GM18511 (cell line): ENCODE results near the gene TES.
"Not testable (repeated sequence)": the region's sequence is repeated elsewhere in the genome, so short reads cannot be mapped to it uniquely, and the experiment has no call there.

Experiments used
- ATAC-seq: cut with Tn5 transposase; IDR thresholded peaks from one replicate; pipeline ENCODE4 v1.9.1; 2021; ENCODE audit warnings: mild to moderate bottlenecking, moderate library complexity; ENCODE audit not compliant: unreplicated experiment

The TES gene, protein sequence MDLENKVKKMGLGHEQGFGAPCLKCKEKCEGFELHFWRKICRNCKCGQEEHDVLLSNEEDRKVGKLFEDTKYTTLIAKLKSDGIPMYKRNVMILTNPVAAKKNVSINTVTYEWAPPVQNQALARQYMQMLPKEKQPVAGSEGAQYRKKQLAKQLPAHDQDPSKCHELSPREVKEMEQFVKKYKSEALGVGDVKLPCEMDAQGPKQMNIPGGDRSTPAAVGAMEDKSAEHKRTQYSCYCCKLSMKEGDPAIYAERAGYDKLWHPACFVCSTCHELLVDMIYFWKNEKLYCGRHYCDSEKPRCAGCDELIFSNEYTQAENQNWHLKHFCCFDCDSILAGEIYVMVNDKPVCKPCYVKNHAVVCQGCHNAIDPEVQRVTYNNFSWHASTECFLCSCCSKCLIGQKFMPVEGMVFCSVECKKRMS

DNA sequence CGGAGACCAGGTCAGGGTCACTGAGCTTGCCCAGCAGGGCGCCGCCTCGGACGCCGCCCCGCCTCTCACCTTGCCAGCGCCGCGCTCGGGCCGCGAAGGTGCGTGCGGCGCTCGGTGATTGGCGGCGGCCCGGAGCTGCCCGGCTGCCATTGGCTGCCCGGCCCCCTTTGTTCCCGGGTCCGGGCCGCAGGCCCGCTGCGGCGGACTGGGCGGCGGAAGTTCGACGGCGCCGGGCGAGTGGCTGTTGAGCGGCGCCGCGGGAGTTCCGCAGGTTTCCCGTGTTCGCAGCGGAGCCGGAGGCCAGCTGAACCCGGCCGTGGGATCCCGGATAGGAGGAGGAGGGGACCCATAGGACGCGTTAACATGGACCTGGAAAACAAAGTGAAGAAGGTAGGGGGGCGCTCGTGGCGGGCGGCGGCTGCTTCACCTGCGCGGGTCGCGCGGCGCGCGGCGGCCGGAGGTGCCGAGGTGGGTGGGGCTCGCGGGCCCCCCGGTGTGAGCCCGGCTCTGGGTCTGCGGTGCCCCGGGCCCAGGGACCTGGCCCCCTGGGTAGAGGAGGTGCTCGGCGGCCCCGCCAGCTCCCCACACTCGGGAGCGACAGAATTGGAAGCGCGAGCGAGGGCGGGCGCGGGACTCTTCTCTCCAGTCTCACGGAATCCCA is at the start of gene TES:
TES (plus strand) TSS at position 195 of the 661 bp plus-strand sequence; CDS start at position 364, 169 bp downstream.
- peak; percentile 88 for ATAC-seq

DNA sequence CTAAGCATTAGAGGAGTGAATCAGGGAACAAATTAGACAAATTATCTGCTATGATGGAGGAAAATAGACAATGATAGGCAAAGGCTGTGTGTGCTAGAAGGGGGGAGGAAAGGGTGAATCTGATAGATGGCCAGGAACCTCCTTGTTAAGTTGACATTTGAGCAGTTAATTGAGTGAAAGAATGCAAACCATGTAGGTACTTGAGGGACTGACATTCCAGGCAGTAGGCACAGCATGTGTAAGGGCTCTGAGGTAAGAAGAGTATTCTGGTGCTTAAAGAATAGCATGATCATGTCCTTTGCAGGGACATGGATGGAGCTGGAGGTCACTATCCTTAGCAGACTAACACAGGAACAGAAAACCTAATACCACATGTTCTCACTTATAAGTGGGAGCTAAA is 48.6 kb upstream of the TES start:
- ATAC-seq: no peak

DNA sequence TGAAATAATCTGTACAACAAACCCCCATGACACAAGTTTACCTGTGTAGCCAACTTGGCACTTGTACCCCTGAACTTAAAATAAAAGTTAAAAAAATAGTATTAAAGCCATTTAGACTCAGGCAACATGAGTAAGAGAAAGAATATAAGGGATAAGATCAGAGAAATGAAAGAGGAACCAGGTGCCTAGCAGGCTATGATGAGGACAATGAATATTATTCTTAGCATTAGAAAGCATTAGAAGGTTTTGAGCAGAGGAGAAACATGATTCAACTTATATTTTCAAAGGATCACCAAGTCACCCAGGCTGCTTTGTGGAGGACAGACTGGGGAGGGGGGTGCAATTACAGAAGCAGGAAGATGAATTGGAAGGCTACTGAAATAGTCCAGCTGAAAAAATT is 48.1 kb upstream of the TES start:
- ATAC-seq: peak; percentile 46

DNA sequence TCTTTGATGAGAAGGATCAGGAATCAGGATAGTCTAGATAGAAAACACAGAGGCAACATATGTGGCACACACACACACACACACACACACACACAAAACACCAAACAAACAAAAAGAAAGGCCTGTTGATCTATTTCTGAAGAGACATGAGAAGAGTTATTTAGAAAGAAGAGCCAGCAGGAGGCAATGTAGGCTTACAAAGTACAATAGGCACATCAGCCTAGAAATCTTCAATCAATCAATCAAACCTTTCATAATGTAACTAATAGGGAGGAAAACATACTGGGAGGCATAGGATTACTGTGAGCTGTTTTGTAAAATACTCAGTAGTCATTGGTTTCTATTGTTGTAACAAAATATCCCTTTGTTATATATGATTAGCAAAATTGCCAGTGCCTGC is 47.3 kb upstream of the TES start:
- no peak for ATAC-seq

DNA sequence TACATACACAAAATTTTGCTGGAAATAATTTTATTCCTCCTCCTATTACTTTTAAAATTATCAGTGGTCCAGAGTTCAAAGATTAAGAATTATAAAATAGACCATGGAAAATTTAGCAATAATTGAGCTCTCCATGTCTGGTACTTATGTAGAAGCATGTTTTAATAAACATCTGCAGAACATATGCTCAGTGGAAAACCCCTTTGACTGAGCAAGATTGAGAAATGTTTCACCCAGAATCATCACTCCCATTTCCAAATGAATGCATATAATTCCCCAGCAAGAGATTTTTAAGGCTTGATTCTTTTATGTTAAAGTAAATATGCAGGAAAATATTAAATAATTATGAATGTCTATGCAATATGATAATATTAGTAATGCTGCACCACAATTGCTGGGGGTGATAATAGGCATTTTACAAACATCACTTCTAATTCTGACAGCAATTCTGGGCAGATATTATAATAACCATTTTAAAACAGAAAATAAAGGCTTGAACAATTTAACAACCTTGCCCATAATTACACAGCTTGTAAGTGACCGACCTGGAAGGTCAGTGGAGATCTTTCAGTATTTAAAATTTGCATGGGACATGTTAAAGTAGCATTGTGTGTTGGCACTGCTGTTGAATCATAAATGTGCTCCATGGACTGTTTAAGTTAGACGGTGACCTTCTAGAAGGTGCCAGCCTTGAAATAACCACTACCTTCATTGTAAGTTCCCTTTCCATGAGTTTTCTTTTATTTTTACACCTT is 45.6 kb upstream of the TES start:
- ATAC-seq: no peak

DNA sequence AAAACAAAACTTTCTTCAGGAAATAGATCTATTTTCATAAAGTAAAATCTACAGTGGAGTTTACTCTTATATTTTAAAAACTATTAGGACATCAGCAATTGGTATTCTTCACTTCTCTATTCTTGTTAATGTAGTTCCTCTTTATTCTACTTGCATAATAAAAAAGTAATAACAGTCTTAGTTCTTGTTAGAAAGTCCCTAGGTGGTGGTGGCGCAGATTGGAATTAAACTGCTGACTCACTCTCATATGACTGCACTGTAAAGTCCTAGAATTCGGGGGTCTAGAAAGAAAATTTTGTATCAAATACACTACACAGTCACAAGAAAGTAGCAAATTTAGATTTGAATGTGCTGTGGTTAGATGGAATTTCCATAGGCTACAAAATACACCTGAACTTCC is 44.6 kb upstream of the TES start:
- peak; percentile 82 for ATAC-seq

DNA sequence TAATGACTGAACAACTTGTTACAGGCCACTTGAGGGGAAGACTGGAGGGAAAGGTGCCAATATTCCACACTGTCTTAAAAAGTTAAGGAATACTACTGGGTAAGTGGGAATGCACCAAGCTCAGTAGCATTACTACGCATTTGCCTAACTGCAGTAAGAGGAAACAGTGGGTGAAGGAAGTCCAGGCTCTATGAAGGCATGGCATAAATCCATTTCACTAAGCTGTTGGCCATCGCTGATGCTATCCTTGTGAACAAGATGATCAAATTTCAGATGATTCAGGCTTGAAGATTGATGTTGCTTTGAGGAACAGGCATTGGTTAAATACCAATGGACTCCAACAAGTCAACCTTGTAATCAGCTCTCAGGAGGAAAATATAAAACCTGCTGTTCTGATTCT is 44.2 kb upstream of the TES start:
- ATAC-seq: no peak

DNA sequence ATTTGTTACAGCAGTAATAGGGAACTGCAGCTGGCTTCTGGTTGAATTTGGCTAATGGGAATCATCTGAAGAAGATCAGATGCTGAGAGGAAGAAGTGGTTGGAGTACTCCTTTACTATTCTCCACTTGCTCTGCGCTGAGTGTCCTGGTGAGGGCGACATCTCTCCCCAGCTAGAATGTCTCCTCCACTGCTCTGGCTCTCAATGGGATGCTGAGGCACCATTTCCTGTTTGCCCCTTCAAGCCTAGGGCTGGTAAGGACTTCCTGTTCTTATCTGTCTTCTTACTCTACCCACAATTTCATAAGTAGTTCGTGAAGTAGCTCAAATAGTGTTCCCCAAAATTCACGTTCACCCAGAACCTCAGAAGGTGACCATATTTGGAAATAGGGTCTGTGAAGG is 43.2 kb upstream of the TES start:
- ATAC-seq: no peak

DNA sequence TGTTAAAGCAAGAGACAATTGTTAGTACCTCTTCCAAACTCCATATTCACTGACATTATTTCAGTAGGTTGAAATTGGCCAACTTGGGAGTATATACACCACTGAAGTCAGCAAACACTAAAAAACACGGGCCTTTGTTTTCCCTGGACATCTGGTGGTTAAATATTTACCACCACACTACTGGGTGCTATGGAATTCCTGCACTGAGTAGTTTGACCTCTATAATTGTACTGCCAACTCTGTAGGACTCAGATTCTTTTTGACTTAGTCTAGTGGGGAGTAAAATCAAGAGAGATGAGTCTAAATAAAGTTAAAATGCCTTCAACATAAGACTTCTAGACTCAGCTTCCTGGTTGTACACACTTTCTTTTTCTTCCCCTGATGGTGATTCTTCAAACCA is 41.3 kb upstream of the TES start:
- ATAC-seq: no peak

DNA sequence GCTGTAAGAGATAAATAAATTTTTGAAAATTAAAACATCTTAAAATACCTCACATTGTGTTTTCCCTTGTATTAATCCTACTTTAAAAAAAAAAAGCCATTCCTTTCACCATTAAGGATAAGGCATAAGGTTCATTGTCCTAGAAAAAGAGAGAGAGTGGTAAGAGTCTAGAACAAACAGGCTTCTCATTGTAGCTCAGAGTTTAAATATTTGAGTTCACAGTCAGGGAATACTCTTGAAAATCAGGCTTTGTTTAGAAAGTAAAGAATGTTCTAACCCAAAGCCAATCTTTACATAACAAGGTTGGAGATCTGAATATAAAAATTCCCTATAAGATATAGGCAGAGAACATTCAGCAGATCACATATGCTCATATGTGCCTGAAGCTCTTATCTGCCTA is 40.2 kb upstream of the TES start:
- ATAC-seq: no peak

DNA sequence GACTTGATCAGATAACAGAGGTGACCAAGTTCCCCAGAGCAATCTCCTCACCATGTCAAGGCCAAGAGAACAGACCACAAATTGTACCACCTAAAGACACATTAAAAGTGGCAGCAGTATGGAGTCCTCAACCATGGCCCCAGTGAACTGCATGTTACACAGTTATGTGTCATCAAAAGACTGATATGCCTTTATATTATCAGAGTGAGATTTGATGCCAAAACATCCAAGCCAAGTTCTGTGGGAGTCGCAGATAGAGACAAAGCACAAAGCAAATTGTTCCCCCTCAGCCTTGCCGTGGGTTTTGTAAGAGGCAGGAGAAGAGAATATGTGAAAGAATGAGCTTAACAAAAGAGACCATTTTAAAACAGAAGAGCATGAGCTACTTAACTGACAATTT is 39.2 kb upstream of the TES start:
- ATAC-seq: no peak

DNA sequence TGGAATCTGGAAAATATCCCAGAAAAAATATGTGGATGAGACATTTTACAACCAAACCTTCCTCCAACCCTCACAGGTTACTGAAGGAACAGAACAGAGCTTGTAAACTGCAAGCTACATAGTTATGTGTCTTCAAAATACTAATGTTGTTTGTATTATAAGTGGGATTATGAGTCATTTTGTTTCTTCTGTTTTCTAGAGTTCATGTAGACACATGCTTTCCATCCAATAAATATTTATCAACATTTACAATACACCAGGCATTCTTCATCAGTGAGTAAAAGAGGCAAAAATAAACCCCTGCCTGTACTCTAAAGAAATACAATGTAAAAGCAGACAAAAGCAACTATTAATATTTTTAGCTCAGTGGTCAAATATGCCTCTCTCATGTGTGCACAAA is 38.0 kb upstream of the TES start:
- no peak for ATAC-seq

DNA sequence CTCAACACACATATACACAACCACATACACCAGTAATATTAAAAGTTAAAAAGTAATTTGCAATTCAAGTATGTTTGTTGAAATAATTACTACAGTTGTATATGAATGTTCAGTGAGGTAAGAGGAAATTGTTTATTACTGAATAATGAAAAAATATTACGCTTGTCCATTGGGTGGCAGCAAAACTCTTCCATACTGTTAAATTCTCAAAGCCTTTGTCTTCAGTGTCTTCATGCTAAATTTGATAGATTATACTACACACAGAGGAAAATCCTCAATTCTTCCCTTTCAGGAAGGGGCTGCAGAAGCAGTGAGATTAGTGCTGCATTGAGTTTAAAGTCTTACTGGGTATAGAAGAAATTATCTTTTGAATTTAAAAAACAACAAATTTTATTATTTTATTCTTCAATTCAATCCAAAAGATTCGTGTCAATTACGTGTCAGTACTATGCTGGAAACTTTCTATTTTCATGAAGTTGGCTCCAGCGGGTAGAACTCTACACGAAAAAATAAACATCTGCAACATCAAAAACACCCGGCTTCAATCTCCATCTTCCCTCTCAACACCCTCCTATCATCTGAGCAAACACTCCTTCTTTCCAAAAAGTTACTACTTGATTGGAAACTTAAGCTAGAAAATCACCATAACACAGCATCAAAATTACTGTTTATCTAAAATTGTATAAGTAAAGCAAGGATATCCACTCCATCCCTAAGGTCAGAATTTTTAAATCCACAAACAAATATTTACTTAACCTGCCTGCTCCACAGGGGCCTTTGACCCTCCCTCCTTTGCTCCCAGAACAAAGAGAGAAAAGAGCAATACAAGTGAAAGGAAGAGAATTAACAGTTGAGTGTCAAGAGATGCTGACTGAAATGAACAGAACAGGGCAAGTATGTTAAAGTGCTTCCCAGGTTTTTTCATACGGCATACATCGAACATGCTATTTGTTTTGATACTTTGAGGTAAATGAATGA is 37.0 kb upstream of the TES start:
- peak; percentile 64 for ATAC-seq

DNA sequence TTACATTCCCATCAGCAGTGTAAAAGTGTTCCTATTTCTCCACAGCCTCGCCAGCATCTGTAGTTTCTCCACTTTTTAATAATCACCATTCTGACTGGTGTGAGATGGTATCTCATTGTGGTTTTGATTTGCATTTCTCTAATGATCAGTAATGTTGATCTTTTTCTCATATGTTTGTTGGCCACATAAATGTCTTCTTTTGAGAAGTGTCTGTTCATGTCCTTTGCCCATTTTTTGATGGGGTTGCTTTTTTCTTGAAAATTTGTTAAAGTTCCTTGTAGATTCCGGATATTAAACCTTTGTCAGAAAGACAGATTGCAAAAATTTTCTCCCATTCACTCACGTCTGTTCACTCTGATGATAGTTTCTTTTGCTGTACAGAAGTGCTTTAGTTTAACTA is 35.2 kb upstream of the TES start:
- not testable (repeated sequence) for ATAC-seq

DNA sequence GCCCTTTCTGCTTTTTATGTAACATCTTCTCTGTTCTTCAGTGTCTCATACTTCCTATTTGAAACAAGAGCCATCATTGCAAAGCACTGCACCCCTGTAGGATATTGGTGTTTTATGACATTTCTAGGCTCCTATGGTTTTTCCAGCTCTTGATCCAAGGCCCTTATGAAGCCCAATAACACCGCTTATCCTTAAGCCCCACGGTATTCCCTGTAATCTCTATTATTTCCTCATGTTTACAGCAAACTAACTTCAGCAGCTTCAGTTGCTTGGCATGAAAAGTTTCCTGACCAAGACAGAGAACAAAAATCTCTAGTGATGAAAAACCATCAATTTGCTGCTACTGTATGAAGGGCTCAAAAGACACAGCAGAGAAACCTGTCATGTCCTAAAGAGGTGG is 34.1 kb upstream of the TES start:
- ATAC-seq: no peak

DNA sequence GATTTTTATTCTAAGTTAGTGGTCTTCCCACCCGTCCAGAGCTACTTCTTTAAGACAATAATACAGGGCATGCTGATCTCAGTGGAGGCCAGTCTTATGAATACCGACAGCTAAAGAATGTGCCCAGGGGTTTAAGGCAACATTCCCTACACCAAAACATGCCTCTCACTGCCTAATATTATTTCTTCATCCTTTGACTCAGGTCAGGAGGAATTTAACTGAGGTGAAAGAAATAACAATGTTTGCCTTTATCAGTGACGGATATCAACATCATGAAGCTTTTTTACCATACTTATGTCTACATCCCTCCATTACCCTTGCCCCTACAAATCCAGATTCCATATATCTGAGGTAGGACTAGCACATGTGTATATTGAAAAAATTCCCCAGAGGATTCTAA is 33.3 kb upstream of the TES start:
- ATAC-seq: no peak

DNA sequence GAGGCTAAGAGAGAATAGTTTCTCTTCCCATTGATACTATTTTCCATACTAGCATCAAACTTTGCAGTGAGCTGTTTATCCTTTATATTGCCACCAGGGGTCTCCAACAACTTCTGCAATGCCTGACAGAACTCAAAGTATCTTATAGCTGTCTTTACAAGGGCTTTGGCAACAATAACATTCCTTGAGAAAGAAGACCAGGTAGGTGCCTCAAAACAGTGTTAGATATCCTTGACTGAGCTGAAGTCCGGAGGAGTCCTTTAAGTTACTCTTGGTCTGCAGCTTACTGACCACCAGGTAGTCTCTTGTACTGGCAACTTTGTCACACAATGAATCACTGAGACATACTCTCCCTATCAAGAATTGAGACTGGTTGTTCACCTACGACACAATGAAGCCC is 30.0 kb upstream of the TES start:
- peak; percentile 96 for ATAC-seq

DNA sequence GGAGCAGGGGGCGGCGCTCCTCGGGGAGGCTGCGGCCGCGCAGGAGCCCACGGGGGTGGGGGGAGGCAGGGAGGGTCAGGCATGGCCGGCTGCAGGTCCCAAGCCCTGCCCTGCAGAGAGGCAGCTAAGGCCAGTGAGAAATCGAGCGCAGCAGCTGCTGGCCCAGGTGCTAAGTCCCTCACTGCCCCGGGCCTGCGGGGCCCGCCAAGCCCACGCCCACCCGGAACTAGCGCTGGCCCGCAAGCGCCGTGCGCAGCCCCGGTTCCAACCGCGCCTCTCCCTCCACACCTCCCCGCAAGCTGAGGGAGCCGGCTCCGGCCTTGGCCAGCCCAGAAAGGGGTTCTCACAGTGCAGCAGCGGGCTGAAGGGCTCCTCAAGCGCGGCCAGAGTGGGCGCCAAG is 28.3 kb upstream of the TES start:
- no peak for ATAC-seq

DNA sequence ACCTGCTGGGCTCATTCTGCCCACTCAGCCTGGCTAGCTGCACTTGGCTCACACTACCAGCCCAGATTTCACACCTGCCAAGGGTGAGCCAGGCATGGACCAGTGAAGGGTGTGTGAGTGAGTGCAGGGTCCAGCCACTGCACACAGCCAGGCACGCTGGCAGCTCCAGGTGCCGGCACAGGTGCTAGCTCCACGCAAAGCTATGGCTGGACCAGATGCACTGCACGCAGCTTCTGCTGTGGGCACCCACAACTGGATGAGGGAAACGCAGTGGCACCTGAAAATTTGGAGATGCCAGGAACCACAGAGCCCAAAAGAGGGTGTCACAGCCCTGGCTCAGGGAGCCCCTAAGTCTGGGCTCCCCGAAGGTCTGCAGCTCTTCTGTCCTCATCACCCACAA is 24.9 kb upstream of the TES start:
- ATAC-seq: no peak

DNA sequence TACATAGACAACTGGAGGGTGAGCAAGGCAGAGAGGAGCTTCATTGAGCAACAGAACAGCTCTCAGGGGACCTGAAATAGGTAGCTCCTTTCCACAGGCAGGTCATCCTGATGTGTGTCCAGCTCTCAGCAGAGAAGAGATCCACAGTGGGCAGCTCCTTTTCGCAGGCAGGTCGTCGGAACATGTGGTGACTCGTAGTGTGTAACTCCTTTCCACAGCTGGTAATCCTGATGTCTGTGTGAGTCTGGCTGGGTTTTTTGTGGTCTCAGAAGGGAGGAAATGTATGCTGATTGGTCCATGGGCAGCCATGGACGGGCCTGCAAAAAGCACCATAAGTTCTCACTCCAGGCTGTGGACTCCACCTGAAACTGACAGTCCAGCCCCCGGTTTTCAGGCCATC is 24.4 kb upstream of the TES start:
- ATAC-seq: no peak

DNA sequence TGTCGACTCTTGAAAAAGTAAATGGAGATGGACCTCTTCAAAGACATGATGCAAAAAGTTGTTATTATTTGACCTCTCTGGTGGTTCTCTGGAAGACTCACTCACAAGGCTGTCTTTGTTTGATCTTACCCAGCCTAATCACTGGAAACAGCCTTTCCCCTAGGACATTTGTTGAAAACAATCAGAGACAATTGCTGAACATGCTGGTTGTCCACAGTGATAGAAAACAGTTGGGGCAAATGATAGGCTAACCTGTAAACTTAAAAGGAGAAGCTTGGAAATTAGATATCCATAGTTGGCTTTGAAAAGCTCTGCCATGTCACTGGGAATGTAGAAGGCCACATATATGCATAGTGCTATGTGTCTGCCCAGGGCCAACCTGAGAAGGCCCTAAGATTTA is 22.9 kb upstream of the TES start:
- ATAC-seq: no peak
